T1000 (cell line): ENCODE data around the gene ALB.

Experiments
- DNase-seq: peaks from one replicate; lab custom pipeline; 2025; ENCODE audit warnings: mixed read lengths; lab: John Stamatoyannopoulos, UW

ALB gene

GRCh38 chr4:73429826-73430587 is 25.9 kb downstream of the ALB start:
- no peak for DNase-seq

- no peak for DNase-seq
Measured at GRCh38 chr4:73431813-73432168, 27.7 kb downstream of the ALB start.

GRCh38 chr4:73432169-73433000 is 28.3 kb downstream of the ALB start:
- no peak for DNase-seq

- no peak for DNase-seq
Measured at GRCh38 chr4:73433140-73433539, 29.1 kb downstream of the ALB start.

- DNase-seq: no peak
Measured at GRCh38 chr4:73434311-73434710, 30.2 kb downstream of the ALB start.

- DNase-seq: no peak
Measured at GRCh38 chr4:73435984-73436383, 31.9 kb downstream of the ALB start, which contains the start of gene AFP. AFP (plus strand) TSS chr4:73436221; CDS start chr4:73436263, 42 bp downstream.

GRCh38 chr4:73436674-73437557 is 32.8 kb downstream of the ALB start:
- no peak for DNase-seq

GRCh38 chr4:73437558-73437956 is 33.5 kb downstream of the ALB start:
- DNase-seq: no peak

GRCh38 chr4:73438048-73438447 is 34.0 kb downstream of the ALB start:
- no peak for DNase-seq

GRCh38 chr4:73438582-73439215 is 34.6 kb downstream of the ALB start:
- no peak for DNase-seq

GRCh38 chr4:73439445-73439844 is 35.4 kb downstream of the ALB start:
- DNase-seq: no peak

GRCh38 chr4:73439991-73440390 is 35.9 kb downstream of the ALB start:
- no peak for DNase-seq

- DNase-seq: no peak
Measured at GRCh38 chr4:73440653-73441052, 36.6 kb downstream of the ALB start.

- no peak for DNase-seq
Measured at GRCh38 chr4:73442275-73442674, 38.2 kb downstream of the ALB start.

- DNase-seq: no peak
Measured at GRCh38 chr4:73443224-73443623, 39.1 kb downstream of the ALB start.

GRCh38 chr4:73445383-73446335 is 41.6 kb downstream of the ALB start:
- DNase-seq: no peak

GRCh38 chr4:73446336-73446938 is 42.4 kb downstream of the ALB start:
- DNase-seq: no peak

GRCh38 chr4:73447671-73448070 is 43.6 kb downstream of the ALB start:
- DNase-seq: no peak

- no peak for DNase-seq
Measured at GRCh38 chr4:73448448-73449203, 44.5 kb downstream of the ALB start.
